Activated CD8-positive, alpha-beta memory T cell treated with anti-CD3 and anti-CD28 coated beads for 24 hours (primary cell): ENCODE results near the gene DNAJC12.
"Not testable (repeated sequence)": the region's sequence is repeated elsewhere in the genome, so short reads cannot be mapped to it uniquely, and the experiment has no call there.

Experiments
- DNase-seq: peaks from one replicate; pipeline ENCODE4 v3.0.0-alpha.2; 2020

Gene DNAJC12

DNA sequence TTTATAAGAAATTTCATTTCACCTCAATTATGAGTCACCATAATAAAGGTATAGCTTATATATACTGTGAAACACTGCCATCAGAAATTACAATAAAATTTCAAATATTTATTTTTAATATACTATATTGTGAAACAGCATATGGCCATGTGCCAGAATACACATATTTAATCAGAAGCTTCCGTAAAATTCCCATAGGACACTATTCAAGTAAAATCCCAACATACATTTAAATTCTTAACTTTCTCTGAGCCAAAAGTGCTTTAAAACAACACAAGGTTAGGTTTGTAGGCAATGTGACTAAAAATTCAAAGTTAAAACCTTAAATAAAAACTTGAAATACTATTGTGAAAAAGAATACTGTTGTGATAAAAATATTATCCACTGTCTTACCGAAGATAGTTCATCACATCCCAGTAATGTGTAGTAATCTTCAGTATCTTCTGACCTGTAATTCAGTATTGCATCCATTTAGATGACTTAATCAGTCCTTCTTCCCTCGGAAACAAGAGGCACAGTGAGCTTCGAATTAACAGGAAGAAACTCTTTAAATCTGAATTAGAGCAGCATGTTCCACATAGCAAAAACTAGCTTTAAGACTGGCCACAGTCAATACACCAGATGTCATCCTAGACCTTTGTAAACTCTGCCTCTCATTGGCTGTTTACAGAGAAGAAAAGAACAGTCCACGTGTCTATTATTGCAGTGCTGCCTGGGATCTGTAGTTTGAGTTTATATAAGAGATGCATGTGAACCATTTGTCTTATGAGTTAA lies at the start of gene DNAJC12:
Gene DNAJC12, minus strand, starts transcription at position 648 of the 774 bp plus-strand sequence. Its CDS starts 177 bp downstream, at position 471.
- DNase-seq: no peak

DNA sequence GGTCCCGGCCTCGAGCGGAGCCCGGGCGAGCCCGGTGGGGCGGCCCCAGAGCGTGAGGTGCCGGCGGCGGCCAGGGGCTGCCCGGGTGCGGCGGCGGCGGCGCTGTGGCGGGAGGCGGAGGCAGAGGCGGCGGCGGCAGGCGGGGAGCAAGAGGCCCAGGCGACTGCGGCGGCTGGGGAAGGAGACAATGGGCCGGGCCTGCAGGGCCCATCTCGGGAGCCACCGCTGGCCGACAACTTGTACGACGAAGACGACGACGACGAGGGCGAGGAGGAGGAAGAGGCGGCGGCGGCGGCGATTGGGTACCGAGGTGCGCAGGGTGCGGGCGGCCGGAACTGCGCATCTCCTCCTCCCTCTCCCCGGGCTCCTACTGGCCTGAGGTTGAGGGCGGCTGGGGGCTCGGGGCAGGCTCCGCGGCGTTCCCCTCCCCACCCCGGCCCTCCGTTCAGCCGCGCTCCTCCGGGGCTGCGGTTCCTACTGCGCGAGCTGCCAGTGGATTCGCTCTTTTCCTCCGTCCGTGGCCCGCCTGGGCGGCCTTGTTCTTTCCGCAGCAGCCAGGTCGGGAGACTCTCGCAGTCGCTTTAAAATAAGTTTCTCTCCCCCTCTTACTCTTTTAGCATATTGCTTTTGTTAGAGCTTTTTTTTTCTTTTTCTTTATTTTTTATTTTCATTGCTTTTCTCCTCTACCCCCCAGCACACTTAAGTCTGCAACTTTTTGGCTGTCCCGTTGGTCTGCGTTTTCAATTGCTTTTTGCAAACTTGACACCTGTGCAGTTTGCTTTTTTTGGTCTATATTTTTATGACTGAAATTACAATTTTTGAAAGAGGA lies 47.1 kb upstream of the DNAJC12 start:
- DNase-seq: peak; percentile 89

DNA sequence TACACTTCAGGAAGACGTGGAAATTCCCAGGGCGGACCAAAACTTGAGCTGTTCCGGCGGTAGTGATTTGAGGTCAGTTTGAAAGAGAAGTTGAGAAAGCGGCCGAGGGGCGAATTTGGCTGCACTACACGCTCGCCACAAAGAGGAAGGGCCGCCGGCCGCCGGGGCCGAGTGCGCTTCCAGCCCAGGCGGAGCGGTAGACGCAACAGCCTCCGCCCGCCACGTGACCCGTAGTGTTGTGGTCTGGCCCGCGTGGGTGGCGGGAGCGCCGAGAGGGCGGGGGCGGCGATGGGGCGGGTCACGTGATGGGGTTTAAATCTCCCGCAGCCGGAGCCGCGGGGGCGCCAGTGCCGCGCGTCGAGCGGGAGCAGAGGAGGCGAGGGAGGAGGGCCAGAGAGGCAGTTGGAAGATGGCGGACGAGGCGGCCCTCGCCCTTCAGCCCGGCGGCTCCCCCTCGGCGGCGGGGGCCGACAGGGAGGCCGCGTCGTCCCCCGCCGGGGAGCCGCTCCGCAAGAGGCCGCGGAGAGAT lies 46.4 kb upstream of the DNAJC12 start, which contains the start of gene SIRT1:
Gene SIRT1, plus strand, starts transcription at position 344 of the 529 bp plus-strand sequence. Its CDS starts 66 bp downstream, at position 410.
- peak; percentile 96 for DNase-seq

DNA sequence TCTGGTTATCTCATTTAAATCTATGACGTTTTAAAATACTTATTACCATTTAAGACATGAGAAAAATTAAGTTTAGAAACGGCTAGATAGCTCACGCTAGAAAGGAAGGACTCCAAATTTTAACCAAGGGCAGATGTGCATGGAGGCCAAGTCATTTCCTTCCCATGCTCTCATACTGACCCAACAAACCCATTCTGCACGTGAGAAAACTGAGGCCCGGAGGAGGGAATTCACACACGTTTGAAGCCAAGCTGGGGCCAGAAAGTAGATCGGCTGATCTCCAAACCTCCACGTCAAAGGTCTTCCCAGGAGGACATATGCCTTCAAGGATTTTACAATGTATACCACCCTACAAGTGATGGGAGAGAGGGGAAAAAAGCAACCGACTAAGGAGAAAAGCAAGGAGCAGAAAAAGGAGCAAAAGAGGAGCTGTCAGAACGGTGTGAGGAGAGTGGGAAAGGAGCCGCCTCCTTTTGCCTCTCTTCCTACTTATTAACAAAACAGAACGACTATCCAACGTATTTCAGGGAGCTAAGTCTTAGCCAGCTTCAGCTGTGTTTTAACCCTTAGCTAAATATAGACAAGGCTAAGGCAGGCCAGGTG lies 45.8 kb upstream of the DNAJC12 start:
- peak; percentile 56 for DNase-seq

DNA sequence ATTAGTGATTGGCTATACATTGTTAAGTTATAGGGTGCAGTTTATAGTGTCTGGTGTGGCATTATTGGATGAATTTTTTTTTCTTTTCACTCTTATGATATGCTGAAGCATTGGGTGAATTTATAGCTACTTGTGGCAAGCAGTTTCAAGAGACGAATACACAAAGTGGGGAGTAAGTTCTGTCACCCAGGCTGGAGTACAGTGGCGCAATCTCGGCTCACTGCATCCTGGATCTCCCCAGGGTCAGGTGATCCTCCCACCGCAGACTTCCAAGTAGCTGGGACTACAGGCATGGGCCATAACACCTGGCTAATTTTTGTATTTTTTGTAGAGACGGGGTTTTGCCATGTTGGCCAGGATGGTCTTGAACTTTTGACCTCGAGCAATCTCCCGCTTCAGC lies 40.1 kb upstream of the DNAJC12 start:
- DNase-seq: no peak

DNA sequence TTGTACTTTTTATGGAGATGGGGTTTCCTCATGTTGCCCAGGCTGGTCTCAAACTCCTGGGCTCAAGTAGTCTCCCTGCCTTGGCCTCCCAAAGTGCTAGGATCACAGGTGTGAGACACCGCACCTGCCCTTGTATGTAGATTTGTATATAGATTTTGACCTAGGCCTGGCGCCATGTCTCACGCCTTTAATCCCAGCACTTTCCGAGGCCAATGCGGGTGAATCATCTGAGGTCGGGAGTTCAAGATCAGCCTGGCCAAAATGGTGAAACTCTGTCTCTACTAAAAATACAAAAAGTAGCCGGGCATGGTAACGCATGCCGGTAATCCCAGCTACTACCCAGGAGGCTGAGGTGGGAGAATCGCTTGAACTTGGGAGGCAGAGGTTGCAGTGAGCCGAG lies 39.4 kb upstream of the DNAJC12 start:
- DNase-seq: not testable (repeated sequence)

DNA sequence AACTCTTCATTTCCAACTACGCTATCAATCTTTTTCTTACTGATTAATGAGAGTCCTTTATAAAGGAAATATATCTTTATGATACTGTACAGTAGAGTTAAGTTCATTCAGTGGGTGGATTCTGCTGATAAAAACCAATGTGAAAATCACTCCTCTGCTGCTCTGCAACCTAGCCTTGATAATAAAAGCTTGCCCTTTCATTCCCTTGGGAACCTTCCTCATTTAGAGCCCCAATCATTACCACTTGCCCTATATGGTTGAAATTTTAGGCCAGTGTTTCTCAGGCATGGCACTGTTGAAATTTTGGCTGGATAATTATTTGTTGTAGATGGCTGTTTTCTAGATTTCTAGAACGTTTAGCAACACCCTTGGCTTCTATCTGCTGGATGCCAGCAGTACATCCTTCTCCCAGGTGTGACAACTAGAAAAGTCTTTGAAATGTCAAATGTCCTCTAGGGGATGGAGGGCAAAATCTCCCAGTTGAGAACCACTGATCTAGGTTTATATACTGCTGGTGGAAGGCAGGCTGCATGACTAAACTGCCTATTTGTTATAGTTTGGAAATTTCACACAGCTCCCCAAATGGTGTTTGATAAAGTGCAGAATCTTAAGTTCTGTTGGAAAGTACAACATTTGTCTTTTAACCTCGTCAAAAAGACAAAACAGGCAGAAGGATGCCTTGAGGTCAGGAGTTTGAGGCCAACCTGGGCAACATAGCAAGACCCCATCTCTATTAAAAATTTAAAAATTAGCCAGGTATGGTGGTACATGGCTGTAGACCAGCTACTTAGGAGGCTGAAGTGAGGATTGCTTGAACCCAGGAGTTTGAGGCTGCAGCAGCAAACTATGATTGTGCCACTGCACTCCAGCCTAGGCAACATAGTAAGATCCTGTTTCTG lies 37.6 kb upstream of the DNAJC12 start:
- no peak for DNase-seq

DNA sequence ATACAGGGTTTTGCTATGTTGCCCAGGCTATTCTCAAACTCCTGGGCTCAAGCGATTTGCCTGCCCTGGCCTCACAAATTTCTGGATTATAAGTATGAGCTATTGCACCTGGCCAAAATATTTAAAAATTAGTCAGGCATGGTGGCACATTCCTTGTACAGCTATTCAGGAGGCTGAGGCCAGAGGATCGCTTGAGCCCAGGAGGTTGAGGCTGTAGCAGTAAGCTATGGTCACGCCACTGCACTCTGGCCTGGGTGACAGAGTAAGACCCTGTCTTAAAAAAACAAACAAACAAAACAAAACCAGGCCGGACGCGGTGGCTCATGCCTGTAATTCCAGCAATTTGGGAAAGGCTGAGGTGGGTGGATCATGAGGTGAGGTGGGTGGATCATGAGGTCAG lies 32.0 kb upstream of the DNAJC12 start:
- DNase-seq: no peak

DNA sequence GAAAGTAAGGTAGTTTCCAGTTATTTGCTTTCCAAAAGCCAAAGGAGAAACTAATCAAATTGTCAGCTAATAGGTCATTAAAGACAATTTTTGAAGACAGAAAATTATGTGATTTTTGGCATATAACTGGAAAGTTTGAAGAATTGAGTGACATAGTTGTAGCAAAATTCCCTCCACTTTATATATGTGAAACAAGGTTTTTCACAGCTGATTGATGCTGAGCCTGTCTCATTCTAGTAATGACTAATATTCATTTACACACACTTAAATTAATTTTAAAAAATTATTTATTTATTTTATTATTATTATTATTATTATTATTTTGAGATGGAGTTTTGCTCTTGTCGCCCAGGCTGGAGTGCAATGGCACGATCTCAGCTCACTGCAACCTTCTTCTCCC lies 30.1 kb upstream of the DNAJC12 start:
- DNase-seq: no peak

DNA sequence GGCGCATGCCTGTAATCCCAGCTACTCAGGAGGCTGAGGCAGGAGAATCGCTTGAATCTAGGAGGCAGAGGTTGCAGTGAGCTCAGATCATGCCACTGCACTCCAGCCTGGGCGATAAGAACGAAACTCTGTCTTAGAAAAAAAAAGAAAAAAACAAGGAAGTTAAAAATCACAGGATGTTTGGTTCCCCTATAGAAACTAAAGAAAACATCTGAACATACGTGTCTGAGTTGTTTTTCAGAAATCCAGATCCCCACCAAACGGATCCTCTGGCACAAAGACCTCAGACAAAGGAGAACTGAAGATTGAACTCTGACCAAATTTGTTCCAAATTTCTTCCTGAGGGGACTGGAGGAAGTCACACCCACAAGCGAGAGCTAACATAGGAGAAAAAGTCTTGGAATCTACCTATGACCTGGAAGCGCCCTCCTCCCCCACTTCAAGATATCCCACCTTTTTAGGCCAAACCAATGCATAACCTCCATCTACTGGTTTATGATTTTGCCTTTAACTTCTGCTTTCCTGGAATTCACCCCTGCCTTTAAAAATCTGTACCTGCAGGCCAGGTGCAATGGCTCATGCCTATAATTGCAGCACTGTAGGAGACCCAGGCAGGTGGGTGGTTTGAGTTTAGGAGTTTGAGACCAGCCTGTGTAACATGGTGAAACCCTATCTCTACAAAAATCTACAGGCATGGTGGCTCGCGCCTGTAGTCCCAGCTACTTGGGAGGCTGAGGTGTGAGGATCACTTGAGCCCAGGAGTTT lies 26.8 kb upstream of the DNAJC12 start:
- no peak for DNase-seq

DNA sequence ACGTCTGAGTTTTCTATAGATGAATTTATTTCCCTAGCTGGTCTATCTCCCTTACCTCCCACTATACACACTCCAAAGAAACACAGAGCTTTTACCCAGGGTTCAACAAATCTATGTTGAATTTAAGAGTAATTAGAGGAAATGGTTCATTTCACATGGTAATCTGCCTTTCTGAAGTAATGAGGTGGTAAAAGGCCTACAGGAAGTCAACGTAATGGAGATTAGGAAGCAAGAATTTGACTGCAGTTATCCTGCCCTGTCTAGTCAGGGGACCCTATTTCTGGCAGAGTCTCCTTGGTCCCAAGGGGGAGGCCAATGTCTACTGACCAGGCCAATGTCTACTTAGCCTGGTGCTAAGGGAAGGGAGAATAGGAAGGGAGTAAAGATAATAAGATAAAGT lies 25.1 kb upstream of the DNAJC12 start:
- DNase-seq: no peak

DNA sequence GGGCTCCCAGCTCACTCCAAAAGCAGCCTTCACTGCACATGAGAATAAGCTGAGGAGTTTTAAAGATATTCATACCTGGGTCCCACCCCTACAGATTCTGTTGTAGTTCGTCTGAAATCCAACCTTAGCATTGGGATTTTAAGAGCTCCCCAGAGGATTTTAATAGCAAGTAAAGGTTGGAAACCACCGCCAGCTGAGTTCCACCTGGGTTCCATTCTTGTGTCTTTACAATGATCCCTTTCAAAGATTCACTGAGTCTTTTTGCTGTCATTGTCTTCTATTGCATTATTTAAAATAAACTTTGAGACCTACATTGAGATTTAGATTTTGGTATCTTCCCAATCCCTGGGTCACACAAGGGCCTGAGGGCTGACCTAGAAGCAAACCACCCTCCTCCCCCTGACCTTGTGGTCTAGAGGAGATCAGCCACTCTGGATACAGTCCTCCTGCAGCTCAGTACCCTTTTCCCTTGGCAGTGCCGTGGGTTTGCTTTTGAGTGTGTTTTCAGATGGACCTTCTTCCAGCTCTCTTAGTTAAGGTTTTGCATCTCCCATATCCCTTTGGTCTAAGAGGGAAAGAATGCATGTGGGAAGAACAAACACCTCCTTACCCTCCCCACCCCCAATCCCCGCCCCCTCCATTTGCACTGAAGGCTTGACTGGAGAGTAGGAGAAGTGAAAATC lies 23.9 kb upstream of the DNAJC12 start:
- DNase-seq: no peak

DNA sequence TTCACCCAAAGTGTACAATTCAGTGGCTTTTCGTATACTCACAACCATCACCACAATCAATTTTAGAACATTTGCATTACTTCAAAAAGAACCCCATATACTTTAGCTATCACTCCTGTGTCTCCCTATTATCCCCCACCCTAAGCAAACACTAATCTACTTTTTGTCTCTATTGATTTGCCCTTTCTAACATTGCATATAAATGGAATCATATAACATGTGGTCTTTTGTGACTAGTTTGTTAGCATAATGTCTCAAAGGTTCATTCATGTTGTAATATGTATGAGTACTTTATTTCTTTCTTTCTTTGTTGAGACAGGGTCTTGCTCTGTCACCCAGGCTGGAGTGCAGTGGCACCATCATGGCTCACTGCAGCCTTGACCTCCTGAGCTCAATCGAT lies 21.0 kb upstream of the DNAJC12 start:
- no peak for DNase-seq

DNA sequence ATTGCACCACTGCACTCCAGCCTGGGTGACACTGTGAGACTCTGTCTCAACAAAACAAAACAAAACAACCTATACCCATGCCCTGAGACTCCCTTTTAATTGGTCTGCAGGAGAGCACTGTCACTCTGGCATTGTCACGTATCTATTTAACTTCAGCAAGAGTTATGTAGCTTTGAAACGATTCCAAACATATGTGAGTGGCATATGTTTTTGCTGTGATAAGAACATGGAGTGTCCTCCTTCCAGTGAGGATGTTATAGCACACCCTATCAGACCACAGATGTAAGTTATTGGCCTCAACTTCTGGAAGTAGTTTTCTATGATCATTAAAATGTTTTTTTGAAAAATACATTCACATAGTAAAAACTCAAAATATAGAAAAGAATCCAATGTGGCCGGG lies 15.5 kb upstream of the DNAJC12 start:
- no peak for DNase-seq

DNA sequence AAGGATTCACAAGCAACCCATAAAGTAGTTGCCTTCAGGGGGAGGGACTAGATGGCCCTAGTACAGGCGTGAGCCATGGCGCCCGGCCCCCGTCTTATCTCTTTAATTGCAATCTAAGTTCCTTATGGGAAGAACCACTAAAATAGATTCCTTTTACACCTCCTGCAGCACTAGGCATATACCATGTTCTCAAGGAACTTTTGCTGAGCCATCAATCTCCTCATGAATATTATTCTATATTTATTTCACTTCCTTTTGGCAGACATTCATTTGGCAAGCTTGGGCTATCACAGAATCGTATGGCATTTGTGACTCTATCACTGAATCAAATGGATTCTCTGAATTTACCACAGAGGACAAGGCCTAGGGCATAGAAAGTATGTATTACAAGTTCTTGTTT lies 14.8 kb upstream of the DNAJC12 start:
- DNase-seq: no peak

DNA sequence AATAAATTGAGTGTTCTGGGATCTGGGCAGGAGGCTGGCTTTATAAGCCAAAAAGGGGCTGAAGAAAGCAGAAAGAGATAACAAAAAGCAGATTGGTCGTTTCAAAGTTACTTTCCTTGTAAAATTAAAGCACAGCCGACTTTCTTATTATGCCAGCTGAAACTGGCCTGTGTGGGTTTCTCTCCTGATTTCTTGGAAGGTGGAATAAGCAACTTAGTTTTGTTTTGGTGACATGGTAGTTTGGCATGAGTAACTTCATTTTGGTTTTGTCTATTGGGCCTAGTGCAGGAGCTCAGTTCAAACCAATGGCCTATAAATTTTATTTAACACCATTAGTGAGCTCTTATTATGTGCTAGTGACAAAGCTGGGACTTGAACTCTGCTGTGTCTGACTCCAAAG lies 13.2 kb upstream of the DNAJC12 start:
- peak; percentile 9 for DNase-seq

DNA sequence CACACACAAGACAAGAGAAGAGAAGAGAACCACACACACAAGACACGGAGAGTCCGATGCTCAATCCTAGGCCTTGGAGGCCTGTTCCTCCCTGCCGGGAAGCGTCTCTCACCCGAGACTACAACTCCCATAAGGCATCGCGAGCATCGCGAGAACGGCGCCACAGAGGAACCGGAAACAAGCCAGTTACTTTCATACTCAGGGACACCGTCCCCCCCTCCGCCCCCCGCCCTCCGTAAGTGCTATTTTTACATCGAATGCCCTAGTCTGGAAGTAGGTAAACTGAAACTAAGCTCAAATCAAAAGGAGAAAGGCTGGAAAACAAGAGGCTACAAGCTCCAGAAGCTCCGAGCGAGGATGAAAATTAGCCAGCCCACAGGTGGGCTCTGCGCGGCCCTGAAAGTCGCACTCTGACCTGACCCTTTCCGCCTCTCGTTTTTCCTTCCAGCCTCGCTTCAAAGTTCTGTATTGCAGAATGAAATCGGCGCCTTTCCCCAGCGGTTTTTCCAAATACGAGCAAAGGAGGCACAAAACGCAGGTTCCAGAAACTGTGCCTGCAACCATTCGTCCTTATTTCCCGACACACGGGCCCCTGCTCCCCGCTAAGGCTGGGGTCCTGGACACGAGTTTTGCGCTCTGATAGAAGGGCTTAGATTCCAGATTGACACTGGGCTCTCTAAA lies 11.5 kb upstream of the DNAJC12 start:
- peak; percentile 97 for DNase-seq

DNA sequence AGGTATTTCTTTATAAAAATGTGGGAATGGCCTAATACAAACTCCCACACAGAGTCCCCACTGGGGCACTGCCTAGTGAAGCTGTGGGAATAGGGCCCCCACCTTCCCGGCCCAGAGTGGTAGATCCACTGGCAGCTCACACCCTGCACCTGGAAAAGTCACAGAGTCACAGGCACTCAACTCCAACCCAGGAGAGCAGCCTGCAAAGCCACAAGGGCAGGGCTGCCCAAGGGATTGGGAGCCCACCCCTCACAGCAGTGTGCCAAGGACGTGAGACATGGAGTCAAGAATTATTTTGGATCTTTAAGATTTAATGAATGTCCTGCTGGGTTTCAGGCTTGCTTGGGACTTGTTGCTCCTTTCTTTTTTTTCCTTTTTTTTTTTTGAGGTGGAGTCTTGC lies 5.3 kb upstream of the DNAJC12 start:
- DNase-seq: no peak

DNA sequence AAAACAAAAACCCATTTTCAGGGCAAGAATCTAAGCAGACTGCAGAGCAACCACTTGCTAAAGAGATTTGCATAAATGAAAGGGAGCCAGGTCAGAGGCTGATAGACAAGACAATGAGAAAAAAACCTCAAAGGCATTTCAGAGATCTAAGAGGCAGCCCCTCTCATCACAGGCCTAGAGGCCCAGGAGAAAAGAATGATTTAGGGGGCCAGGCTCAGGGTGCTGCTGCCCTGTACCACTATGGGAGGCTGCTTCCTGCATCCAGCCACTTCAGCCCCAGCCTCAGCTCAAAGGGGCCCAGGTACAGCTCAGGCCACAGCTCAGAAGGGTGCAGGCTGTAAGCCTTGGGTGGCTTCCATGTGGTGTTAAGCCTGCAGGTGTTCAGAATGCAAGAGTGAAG lies 3.7 kb upstream of the DNAJC12 start:
- no peak for DNase-seq

DNA sequence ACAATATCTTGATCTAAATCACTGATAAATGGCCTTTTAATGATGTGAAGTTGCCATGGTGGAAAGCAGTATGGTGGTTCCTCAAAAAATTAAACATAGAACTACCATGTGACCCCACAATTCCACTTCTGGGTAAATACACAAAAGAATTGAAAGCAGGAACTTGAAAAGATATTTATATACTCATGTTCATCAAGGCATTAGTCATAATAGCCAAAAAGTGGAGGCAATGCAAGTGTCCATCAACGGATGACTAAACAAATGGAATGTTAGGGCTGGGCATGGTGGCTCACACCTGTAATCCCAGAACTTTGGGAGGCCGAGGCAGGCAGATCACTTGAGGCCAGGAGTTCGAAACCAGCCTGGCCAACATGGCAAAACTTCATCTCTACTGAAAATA lies 2.0 kb upstream of the DNAJC12 start:
- DNase-seq: no peak
